ENCODE results near the gene IGF2BP2.
"Not testable (repeated sequence)": the region's sequence is repeated elsewhere in the genome, so short reads cannot be mapped to it uniquely, and the experiment has no call there.

IGF2BP2 gene

GRCh38 chr3:185705498-185705897 lies 119.3 kb downstream of the IGF2BP2 start:
- DNase-seq = no peak

- no peak for DNase-seq
These were observed 122.3 kb downstream of the IGF2BP2 start for GRCh38 chr3:185702262-185703225.

DNA sequence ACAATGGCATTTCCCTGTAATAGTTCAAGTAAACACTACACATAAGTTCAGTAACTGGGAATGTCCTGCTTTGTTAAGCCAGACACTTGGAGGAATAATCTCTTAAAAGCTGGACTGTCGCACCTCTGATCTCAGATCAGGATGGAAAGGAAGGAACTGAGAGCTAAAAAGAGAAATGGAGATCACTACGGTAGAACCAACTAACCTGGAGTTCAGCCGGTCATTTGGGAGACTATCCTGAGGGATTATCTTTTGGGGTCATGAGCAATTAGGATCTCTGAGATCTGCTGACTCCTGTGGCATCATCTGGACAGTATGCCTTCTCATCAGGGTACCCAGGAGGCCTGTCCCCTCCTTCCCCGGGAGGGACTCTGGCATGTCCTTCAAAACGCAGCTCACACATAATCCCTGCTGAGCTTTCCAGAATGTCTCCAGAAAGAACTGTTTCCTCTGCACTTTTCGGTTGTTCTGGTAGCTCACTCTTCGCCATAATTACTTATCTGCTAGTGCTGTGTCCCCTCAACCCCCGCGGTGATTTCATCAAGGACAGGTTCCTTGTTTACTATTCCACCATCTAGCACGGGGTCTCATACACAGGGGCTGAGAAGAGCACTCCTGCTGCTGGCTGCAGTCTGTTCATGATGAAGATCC lies 123.1 kb downstream of the IGF2BP2 start:
- DNase-seq = no peak

- DNase-seq = no peak
These were observed 124.9 kb downstream of the IGF2BP2 start for GRCh38 chr3:185699927-185700326.

GRCh38 chr3:185697228-185697627 lies 127.6 kb downstream of the IGF2BP2 start:
- DNase-seq = not testable (repeated sequence)

DNA sequence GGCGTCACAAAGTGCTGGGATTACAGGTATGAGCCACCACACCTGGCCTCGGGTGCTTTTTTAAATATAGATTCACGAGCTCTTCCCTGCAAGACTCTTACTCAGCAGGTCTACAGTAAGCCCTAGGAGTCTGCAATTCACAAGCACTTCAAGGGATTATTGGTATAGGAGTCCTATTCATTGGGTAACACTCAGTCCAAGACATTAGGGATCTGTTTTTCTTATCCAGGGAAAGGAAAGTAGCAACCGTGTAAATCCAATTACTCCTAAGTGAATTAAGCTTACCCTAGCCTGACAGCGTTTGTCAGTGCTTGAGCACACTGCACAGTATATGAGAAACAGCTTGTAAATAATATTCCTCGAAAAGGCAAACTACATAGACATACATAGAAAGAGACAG lies 128.8 kb downstream of the IGF2BP2 start:
- no peak for DNase-seq

- no peak for DNase-seq
These were observed 130.7 kb downstream of the IGF2BP2 start for GRCh38 chr3:185693985-185694653.

DNA sequence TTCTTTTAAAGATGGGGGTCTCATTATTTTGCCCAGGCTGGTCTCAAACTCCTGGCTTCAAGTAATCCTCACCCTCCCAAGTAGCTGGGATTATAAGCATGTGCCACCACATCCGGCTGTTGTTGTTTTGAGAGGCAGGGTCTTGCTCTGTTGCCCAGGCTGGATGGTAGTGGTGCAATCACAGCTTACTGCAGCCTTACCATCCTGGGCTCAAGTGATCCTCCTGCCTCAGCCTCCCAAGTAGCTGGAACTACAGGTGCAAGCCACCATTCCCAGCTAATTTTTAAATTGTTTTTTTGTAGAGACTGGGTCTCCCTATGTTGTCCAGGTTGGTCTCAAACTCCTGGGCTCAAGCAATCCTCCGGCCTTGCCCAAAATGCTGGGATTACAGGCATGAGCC lies 133.2 kb downstream of the IGF2BP2 start:
- no peak for DNase-seq

- peak; percentile 24 for DNase-seq
These were observed 137.5 kb downstream of the IGF2BP2 start for GRCh38 chr3:185687271-185687878.

DNA sequence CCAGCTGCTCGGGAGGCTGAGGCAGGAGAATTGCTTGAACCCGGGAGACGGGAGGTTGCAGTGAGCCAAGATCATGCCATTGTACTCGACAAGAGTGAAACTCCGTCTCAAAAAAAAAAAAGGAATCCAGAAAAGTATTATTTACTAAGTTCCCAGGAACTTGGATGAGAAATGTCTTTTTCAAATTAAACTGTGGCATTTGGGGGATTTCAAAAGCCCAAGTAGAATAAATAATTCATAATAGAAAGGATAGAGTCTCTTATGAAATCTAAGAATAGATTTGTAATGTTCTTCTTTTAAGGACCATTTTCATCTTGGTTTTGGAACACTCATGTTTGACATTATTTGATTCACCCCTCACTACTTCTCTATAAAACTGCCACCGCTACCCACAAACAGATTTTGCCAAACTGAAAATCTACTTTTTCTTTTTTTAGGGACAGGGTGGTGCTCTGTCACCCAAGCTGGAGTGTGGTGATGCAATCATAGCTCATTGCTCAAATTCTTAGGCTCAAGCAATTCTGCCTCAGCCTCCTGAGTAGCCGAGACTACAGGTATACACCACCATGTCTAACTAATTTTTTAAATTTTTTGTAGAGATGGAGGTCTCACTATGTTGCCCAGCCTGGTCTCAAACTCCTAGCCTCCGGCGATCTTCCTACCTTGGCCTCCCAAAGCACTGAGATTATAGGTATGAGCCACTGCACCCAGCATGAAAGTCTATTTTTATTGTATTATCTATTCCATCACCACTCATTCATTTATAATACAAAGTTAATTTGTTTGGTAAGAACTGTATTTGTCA lies 139.4 kb downstream of the IGF2BP2 start:
- no peak for DNase-seq

GRCh38 chr3:185680231-185680630 lies 144.6 kb downstream of the IGF2BP2 start:
- no peak for DNase-seq

GRCh38 chr3:185678027-185678426 lies 146.8 kb downstream of the IGF2BP2 start:
- no peak for DNase-seq

DNA sequence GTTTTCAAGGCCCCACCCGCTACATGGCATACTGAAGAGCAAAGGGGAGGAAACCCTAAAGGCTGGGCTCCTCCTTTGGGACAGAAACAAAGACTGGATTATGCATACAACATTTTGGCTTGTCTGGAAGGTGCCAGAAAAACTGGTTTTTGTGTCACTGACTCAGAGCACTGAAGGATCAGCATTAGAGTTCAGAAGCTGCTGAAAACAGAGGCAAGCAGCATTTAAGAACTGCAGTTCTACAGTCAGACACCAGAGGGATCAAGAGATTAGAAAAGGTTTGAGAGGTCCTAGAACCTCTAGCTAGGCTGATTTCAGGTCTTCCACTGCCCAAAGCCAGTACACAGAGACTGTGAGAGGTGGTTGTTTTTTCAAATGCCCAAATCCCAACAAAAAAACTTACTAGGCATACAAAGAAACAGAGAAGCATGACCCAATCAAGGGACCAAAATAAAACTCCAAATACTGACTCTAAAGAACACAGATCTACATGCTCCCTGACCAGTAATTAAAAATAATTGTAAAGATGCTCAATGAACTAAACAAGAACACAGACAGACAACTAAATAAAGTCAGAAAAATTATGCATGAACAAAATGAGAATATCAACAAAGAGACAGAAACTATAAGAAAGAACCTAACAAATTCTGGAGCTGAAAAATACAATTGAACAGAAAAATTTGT lies 147.6 kb downstream of the IGF2BP2 start:
- DNase-seq = peak; percentile 42

DNA sequence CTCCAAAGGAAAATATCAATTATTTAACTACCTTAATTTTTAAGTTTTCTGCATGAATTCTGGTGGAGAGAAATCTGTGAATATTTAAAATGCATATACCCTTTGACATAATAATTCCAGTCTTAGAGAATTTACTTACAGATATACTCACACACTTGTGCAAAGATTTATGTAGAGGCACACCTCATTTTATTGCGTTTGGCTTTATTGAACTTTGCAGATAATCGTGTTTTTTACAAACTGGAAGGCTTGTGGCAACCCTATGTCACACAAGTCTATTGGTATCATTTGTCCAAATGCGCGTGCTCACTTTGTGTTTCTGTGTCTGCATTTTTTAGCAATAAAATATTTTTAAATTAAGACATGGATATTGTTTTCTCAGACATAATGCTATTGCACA lies 157.3 kb downstream of the IGF2BP2 start:
- no peak for DNase-seq

- DNase-seq = no peak
These were observed 160.9 kb downstream of the IGF2BP2 start for GRCh38 chr3:185663929-185664328.

DNA sequence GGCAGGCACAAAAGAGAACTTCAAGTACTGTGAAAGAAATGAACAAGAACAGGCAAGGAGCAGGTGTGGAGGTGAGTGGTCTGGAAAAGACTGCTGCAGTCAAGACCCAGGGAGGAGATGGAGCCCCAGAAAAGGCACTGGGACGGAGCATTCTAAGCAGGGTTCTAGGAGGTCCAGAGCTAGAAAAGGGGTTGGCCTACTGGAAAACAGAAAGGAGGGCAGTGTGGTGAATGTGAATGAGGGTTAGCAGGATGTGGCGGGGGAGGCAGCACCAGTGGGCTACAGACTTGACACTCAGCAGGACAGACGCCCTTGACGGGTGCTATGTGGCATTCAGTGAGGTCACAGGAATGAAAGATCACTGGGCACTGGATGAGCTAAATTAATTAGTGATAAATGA lies 163.1 kb downstream of the IGF2BP2 start:
- DNase-seq = no peak

DNA sequence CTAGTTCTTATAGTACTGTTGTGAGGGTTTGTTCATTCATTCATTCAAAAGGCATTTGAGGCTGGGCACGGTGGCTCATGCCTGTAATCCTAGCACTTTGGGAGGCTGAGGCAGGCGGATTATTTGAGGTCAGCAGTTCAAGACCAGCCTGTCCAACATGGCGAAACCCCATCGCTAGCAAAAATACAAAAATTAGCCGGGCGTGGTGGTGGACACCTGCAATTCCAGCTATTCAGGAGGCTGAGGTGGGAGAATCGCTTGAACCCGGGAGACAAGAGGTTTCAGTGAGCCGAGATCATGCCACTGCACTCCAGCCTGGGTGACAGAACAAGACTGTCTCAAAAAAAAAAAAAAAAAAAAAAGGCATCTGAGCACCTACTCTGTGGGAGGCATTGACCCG lies 163.5 kb downstream of the IGF2BP2 start:
- DNase-seq = not testable (repeated sequence)

DNA sequence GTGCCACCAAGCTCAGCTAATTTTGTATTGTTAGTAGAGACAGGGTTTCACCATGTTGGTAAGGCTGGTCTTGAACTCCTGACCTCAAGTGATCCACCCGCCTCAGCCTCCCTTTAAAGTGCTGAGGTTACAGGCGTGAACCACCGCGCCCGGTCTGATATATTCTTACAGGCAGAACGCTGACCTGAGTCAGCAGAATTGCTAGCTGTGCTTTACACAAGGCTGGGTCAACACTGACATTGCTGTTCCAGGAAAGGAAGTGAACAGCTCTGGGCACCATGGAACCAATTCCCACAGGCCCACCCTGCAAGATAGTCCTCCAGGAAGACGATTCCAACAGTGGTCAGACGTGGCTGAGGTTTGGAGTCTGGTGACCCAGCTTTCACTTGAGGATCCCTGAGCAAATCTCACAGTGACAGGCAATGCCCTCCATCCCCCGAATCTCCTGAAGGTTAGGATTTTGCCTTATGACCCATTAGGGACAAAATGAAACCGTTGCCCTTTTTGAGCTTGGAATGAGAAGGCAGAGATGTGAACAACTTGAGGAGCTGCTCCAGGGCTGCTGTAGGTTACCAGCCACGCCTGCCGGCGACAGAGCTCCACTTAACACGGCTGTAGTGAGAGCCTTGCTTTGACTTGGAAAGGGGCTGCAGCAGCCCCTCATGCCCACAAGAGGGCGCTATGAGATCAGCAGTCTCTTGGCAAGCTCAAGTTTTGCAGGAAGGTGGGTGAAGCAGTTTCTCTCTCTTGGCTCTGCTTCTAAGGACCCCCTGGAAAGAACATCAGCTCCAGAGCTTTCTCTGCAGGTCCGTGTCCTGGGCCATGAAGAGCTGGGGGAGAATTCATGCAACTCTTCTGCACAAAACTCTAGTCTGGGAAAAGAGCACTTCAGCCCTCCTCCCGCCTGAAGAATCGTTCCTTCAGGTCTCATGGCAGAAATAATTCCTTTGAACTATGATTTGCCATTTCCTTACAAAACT lies 164.6 kb downstream of the IGF2BP2 start:
- DNase-seq = peak; percentile 78

DNA sequence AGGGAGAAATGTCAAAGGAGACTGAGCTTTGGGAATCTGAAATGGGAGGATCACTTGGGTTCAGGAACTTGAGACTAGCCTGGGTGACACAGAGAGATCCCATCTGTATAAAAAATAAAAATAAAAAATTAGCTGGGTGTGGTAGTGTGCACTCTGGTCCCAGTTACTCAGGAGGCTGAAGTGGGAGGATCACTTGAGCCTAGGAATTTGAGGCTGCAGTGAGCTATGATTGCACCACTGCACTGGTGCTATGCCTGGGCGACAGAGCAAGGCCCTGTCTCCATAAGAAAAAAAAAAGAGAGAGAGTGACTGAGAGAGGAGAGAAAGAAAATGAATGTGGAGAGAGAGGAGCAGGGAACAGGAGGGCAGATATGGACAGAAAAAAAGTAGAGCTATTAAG lies 165.9 kb downstream of the IGF2BP2 start:
- DNase-seq = no peak

DNA sequence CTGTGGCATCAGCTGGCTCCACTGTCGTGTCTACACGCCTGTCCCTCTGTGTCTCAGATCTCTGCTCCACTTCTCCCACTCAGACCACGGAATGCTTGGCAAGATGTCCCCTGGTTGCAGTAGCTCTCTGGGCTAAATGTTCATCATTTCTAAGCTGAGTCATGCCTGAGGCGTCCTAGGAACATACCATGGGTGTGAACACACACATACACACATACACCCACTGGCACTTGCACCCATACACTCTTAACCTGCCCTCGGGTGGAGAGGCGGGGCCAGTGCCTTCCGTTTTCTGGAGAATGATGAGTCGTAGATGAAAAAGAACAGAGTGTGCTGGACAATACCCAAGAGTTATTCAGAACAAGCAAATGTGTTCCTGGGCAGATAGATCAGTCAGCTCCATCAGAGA lies 166.3 kb downstream of the IGF2BP2 start:
- no peak for DNase-seq

Measured in RPMI8226 (cell line).